GM12878 (cell line): ENCODE data around the gene EPHB1.
"Not testable (repeated sequence)": the region's sequence is repeated elsewhere in the genome, so short reads cannot be mapped to it uniquely, and the experiment has no call there.

ENCODE experiments used
- CTCF ChIP-seq, 3 experiments: IDR thresholded peaks in 2 of 3; conservative IDR thresholded peaks in 1 of 3; 2 replicates each; pipeline ENCODE4 v1.5.1; 2011; ENCODE audit warnings: low read depth in 3 of 3, low read length in 3 of 3, mild to moderate bottlenecking in 3 of 3, control low read depth in 2 of 3, moderate library complexity in 2 of 3, inconsistent platforms in 1 of 3, mixed read lengths in 1 of 3; ENCODE audit not compliant: control insufficient read depth in 2 of 3, insufficient read depth in 1 of 3; ENCODE audit errors: extremely low read depth in 1 of 3
- FOXM1 ChIP-seq: IDR thresholded peaks from 2 replicates; pipeline ENCODE4 v1.6.1; 2012; ENCODE audit warnings: low read depth, mild to moderate bottlenecking, inconsistent platforms, low read length, moderate library complexity
- POLR2A ChIP-seq: IDR thresholded peaks from 2 replicates; pipeline ENCODE4 v1.6.1; 2011; ENCODE audit warnings: low read depth, mild to moderate bottlenecking, low read length
- ZNF274 ChIP-seq: IDR thresholded peaks from one replicate; pipeline ENCODE4 v1.8.0; 2011; ENCODE audit not compliant: insufficient read length, insufficient read depth

- TF ChIP-seq ZNF274; CTCF (IDR thresholded peaks at IDR 0.05 in 2 of 3, conservative IDR thresholded peaks at IDR 0.05 in 1 of 3; ENCODE audit: control insufficient read depth in 2 of 3, extremely low read depth in 1 of 3, insufficient read depth in 1 of 3, low read depth in 3 of 3, low read length in 3 of 3); POLR2A; FOXM1: not testable (repeated sequence)
These were observed 235.9 kb downstream of the EPHB1 start for GRCh38 chr3:135030768-135031615.
